Keratinocyte (primary cell): ENCODE results near the gene RBM4B. TPM values are rescaled to one million over a fixed set of nuclear protein-coding genes. Genes with fewer than 3 reads are reported as not detected.

Source experiments
- DNase-seq: peaks from one replicate; pipeline ENCODE4 v3.0.0-alpha.2; 2011; ENCODE audit warnings: low read depth, missing footprints, low spot score
- FAIRE-seq: peaks from 2 replicates; lab custom pipeline; 2011; peaks lifted over from hg19 to GRCh38; lab: Jason Lieb, UNC
- H2AFZ ChIP-seq: 2 replicates; pipeline ENCODE4 v1.6.0; 2012; ENCODE audit warnings: low read length, control low read depth, inconsistent platforms; ENCODE audit not compliant: control insufficient read depth
- H3K27ac ChIP-seq: 2 replicates; pipeline ENCODE4 v1.5.1; 2011; ENCODE audit warnings: low read length; ENCODE audit not compliant: control insufficient read depth, insufficient read depth
- H3K27me3 ChIP-seq: 3 replicates; pipeline ENCODE4 v1.6.0; 2011; ENCODE audit warnings: low read length; ENCODE audit not compliant: control insufficient read depth, insufficient read depth; ENCODE audit errors: extremely low read depth
- H3K36me3 ChIP-seq, 2 experiments: 2 replicates in 1 of 2; 3 replicates in 1 of 2; pipeline ENCODE4 v1.5.1; 2011; ENCODE audit warnings: low read length in 2 of 2, mild to moderate bottlenecking in 1 of 2; ENCODE audit not compliant: control insufficient read depth in 2 of 2, insufficient read depth in 2 of 2; ENCODE audit errors: extremely low read depth in 1 of 2
- H3K4me1 ChIP-seq: 3 replicates; pipeline ENCODE4 v1.5.1; 2011; ENCODE audit warnings: low read length; ENCODE audit not compliant: control insufficient read depth, insufficient read depth; ENCODE audit errors: extremely low read depth
- H3K4me2 ChIP-seq: 3 replicates; pipeline ENCODE4 v1.6.0; 2011; ENCODE audit warnings: low read depth, low read length; ENCODE audit not compliant: control insufficient read depth, insufficient read depth; ENCODE audit errors: extremely low read depth
- H3K4me3 ChIP-seq, 3 experiments: fragments of 200-600 bp in 1 of 3; sonication (generic) in 1 of 3; 2 replicates in 2 of 3; 3 replicates in 1 of 3; pipeline ENCODE4 v1.5.1; 2011 to 2016; ENCODE audit warnings: low read length in 3 of 3, mild to moderate bottlenecking in 3 of 3, control low read depth in 2 of 3, inconsistent platforms in 1 of 3, low read depth in 1 of 3, mixed read lengths in 1 of 3, mixed run types in 1 of 3, moderate library complexity in 1 of 3; ENCODE audit not compliant: control insufficient read depth in 2 of 3, insufficient read depth in 2 of 3; ENCODE audit errors: extremely low read depth in 1 of 3
- H3K79me2 ChIP-seq: 2 replicates; pipeline ENCODE4 v1.6.0; 2012; ENCODE audit warnings: low read length; ENCODE audit not compliant: control insufficient read depth, insufficient read depth
- H3K9ac ChIP-seq: 3 replicates; pipeline ENCODE4 v1.6.0; 2011; ENCODE audit warnings: low read length; ENCODE audit not compliant: control insufficient read depth, insufficient read depth; ENCODE audit errors: extremely low read depth
- H3K9me1 ChIP-seq: 3 replicates; pipeline ENCODE4 v1.6.0; 2011; ENCODE audit warnings: low read length; ENCODE audit not compliant: control insufficient read depth, insufficient read depth; ENCODE audit errors: extremely low read depth
- H3K9me3 ChIP-seq: 2 replicates; pipeline ENCODE4 v1.5.1; 2012; ENCODE audit warnings: low read depth, low read length; ENCODE audit not compliant: control insufficient read depth
- H4K20me1 ChIP-seq: 3 replicates; pipeline ENCODE4 v1.6.0; 2011; ENCODE audit warnings: low read length; ENCODE audit not compliant: control insufficient read depth, insufficient read depth; ENCODE audit errors: extremely low read depth
- CTCF ChIP-seq, 3 experiments: IDR thresholded peaks in 1 of 3; conservative IDR thresholded peaks in 1 of 3; optimal IDR thresholded peaks in 1 of 3; 2 replicates in 2 of 3; 3 replicates in 1 of 3; pipeline versions ENCODE3 to v1.5.1; 2011; ENCODE audit warnings: low read length in 3 of 3, mild to moderate bottlenecking in 3 of 3, moderate library complexity in 2 of 3, control low read depth in 1 of 3, inconsistent platforms in 1 of 3; ENCODE audit not compliant: insufficient read depth in 2 of 3; ENCODE audit errors: extremely low read depth in 1 of 3
- EZH2 ChIP-seq: IDR thresholded peaks from one replicate; pipeline ENCODE4 v1.6.1; 2012; ENCODE audit warnings: inconsistent platforms, mild to moderate bottlenecking, low read length, moderate library complexity
- dilution Hi-C: fragments of 300-500 bp; cut with MboI; formaldehyde crosslinking; loops from one replicate; pipeline ENCODE4 v1.7.0; 2020; ENCODE audit warnings: low sequenced_read_pairs; ENCODE audit not compliant: extremely low pct_ligation_motif_present
- polyA plus RNA-seq, 5 experiments: library from polyadenylated mRNA; depleted of rRNA in 3 of 5; stranded (reverse) in 3 of 5; stranded (forward) in 1 of 5; unstranded in 1 of 5; fragments of >200 nt; gene quantifications; 1 replicate in 1 of 5; 2 replicates in 3 of 5; 3 replicates in 1 of 5; pipeline versions ENCODE4 v1.2.1 to v1.2.3, GENCODE V29; 2011 to 2012; ENCODE audit warnings: missing spikeins in 2 of 5, low read depth in 1 of 5, low replicate concordance in 1 of 5

The RBM4B gene
- polyA plus RNA-seq, 1 donor (not counting 4 experiments of a cell fraction or from before 2014, with no cell fraction given) = 20.9 TPM

DNA sequence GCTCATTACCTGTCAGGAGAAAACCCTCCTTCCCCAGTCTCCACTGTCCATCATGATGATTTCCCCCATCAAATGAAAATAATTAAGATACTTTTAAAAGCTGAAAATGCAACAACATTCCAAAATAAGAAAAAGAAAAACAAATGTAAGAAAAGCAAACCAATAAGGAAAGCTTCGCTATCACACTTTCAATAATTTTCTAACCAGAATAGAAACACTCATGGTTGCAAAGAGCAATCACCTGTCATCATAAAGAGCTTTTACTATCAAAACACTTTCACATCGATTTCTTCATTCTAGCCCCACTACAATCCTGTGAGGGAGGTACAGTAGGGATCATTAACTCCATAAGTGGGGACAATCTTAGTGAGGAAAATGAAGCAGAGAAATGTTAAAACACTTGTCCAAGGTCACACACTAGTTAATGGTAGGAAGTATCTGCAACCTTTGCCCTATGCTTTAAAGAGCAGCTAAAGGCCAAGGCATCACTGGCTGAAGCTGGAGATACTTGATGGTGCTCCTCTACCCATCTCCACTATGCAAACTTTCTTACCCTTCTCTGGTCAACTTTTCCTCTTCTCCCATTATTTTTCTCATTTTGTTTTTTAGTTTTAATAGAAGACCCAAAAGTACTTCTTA lies 2.6 kb downstream of the RBM4B start:
- no peak for FAIRE-seq
- peaks cover 1 to 5% of the 10 kb centered on the region in 2 experiments for H3K36me3 ChIP-seq
- H3K4me3 ChIP-seq = no peak overlapping the region
- no peaks in the 10 kb centered on the region for H3K9me1 ChIP-seq
- no peak overlapping the region for H2AFZ ChIP-seq
- H4K20me1 ChIP-seq = no peaks in the 10 kb centered on the region
- TF ChIP-seq CTCF (optimal IDR thresholded peaks at IDR 0.05 in 1 of 3, IDR thresholded peaks at IDR 0.05 in 1 of 3, conservative IDR thresholded peaks at IDR 0.05 in 1 of 3; ENCODE audit: extremely low read depth in 1 of 3, insufficient read depth in 2 of 3, low read length in 3 of 3) (no peak), EZH2 (no peak)
- H3K9me3 ChIP-seq = no peaks in the 10 kb centered on the region
- dilution Hi-C loops = loop anchor here (25.0 kb wide), 1 partner anchor 112 kb away; no protein-coding TSS in a partner anchor
- H3K9ac ChIP-seq = no peak overlapping the region
- H3K4me2 ChIP-seq = peak overlapping the region; percentile 18
- H3K4me1 ChIP-seq = peaks cover 24% of the 10 kb centered on the region
- peaks cover 33% of the 10 kb centered on the region for H3K79me2 ChIP-seq
- no peaks in the 10 kb centered on the region for H3K27me3 ChIP-seq
- H3K27ac ChIP-seq = no peak overlapping the region
- DNase-seq = no peak

DNA sequence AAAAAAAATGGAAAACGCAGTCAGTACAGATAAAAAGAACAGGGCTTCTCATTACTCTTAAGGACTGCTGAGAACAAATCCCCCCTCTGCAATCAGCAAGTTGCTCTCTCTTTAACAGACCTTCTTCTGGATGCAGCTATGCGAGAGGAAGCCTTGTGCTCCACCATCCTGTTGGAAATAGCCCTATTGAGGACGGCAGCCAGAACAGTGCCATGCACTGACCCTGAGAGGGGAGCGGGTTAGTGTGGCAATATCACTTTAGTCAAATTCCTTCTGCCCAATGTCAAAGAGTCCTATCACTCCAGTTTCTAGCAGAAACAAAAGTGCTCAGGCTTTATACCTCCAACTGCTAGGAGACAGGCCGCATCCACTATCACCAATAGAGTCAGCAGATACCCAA lies 6.9 kb downstream of the RBM4B start:
- no peak overlapping the region for H2AFZ ChIP-seq
- DNase-seq (no peak), FAIRE-seq (no peak)
- peaks cover 2% of the 10 kb centered on the region for H3K4me1 ChIP-seq
- H3K9ac ChIP-seq = no peak overlapping the region
- no peak overlapping the region for H3K4me2 ChIP-seq
- H3K27me3 ChIP-seq = no peaks in the 10 kb centered on the region
- dilution Hi-C loops = no loop called here
- H3K36me3 ChIP-seq = peaks cover 4 to 23% of the 10 kb centered on the region in 2 experiments
- H3K79me2 ChIP-seq = peaks cover 25% of the 10 kb centered on the region
- no peak for TF ChIP-seq EZH2
- no peak for TF ChIP-seq CTCF (optimal IDR thresholded peaks at IDR 0.05 in 1 of 3, IDR thresholded peaks at IDR 0.05 in 1 of 3, conservative IDR thresholded peaks at IDR 0.05 in 1 of 3; ENCODE audit: extremely low read depth in 1 of 3, insufficient read depth in 2 of 3, low read length in 3 of 3)
- H3K4me3 ChIP-seq = no peak overlapping the region
- H4K20me1 ChIP-seq = peaks cover 3% of the 10 kb centered on the region
- H3K9me1 ChIP-seq = no peaks in the 10 kb centered on the region
- no peak overlapping the region for H3K27ac ChIP-seq
- H3K9me3 ChIP-seq = no peaks in the 10 kb centered on the region
